PC-9 (cell line): ENCODE data around the gene TGM1. TPM values are rescaled to one million over a fixed set of nuclear protein-coding genes. Genes with fewer than 3 reads are reported as not detected.

Experiments used
- BruUV-seq: library from RNA; stranded (reverse); fragments of 400-500 nt; replicated peaks from 2 replicates; lab custom pipeline; 2021; lab: Mats Ljungman, UMichigan
- CTCF ChIA-PET: fragments of 300-600 bp; sonication (Branson Sonifier 250); formaldehyde crosslinking; loops from one replicate; lab custom pipeline; 2022; ENCODE audit warnings: antibody characterized with exemption; lab: Charles Lee
- POLR2A ChIA-PET: fragments of 300-600 bp; sonication (Branson Sonifier 250); formaldehyde crosslinking; loops from one replicate; lab custom pipeline; 2022; ENCODE audit warnings: antibody characterized with exemption; ENCODE audit not compliant: unreplicated experiment; lab: Charles Lee
- DNase-seq, 2 experiments: peaks; one replicate each; pipeline versions ENCODE4 v3.0.0 to v3.0.0-alpha.2; 2015 to 2022; ENCODE audit warnings: mixed read lengths in 1 of 2
- H2AFZ ChIP-seq: fragments of 200-600 bp; sonication (generic); 2 replicates; pipeline ENCODE4 v1.8.1; 2017; ENCODE audit warnings: antibody characterized with exemption
- H3F3A ChIP-seq: fragments of 200-600 bp; sonication (generic); 2 replicates; pipeline ENCODE4 v1.8.1; 2017; ENCODE audit warnings: antibody characterized with exemption, mild to moderate bottlenecking, low read depth; ENCODE audit not compliant: insufficient read depth
- H3K27ac ChIP-seq: fragments of 200-600 bp; sonication (generic); 2 replicates; pipeline ENCODE4 v1.6.1; 2016; ENCODE audit warnings: mixed run types
- H3K27me3 ChIP-seq: fragments of 200-600 bp; sonication (generic); 2 replicates; pipeline ENCODE4 v1.6.1; 2016; ENCODE audit warnings: low read depth, mixed run types; ENCODE audit not compliant: insufficient read depth
- H3K36me3 ChIP-seq: fragments of 200-600 bp; sonication (generic); 2 replicates; pipeline ENCODE4 v1.6.1; 2016; ENCODE audit warnings: low read depth, mixed run types
- H3K4me1 ChIP-seq: fragments of 200-600 bp; sonication (generic); replicated peaks from 2 replicates; pipeline ENCODE4 v1.6.1; 2016; ENCODE audit warnings: mixed run types; ENCODE audit not compliant: insufficient read depth
- H3K4me2 ChIP-seq: fragments of 200-600 bp; sonication (generic); 2 replicates; pipeline ENCODE4 v1.6.1; 2017; ENCODE audit warnings: mixed run types
- H3K4me3 ChIP-seq: fragments of 200-600 bp; sonication (generic); 2 replicates; pipeline ENCODE4 v1.6.1; 2016; ENCODE audit warnings: mixed run types
- H3K79me2 ChIP-seq: fragments of 200-600 bp; sonication (generic); 2 replicates; pipeline ENCODE4 v1.6.1; 2017; ENCODE audit warnings: low read depth, mixed run types
- H3K9me2 ChIP-seq: fragments of 200-600 bp; sonication (generic); 2 replicates; pipeline ENCODE4 v1.8.1; 2017; ENCODE audit warnings: mild to moderate bottlenecking; ENCODE audit not compliant: insufficient read depth
- H3K9me3 ChIP-seq: fragments of 200-600 bp; sonication (generic); 2 replicates; pipeline ENCODE4 v1.8.1; 2016; ENCODE audit warnings: low read depth; ENCODE audit not compliant: insufficient read depth
- H4K20me1 ChIP-seq: fragments of 200-600 bp; sonication (generic); 2 replicates; pipeline ENCODE4 v1.8.1; 2017; ENCODE audit not compliant: insufficient read depth
- CTCF ChIP-seq: fragments of 200-600 bp; sonication (generic); conservative IDR thresholded peaks from 2 replicates; pipeline ENCODE4 v1.6.1; 2017; ENCODE audit warnings: mixed run types, antibody characterized with exemption, mild to moderate bottlenecking, moderate library complexity
- EZH2 ChIP-seq: fragments of 200-600 bp; sonication (generic); IDR thresholded peaks from 2 replicates; pipeline ENCODE4 v1.8.0; 2017; ENCODE audit warnings: antibody characterized with exemption, low read depth
- intact Hi-C: fragments of 100-400 bp; cut with micrococcal nuclease; formaldehyde crosslinking; loops from one replicate; pipeline ENCODE4 v1.10.0; 2022; ENCODE audit not compliant: unreplicated experiment
- total RNA-seq: library from RNA; stranded (reverse); gene quantifications from 2 replicates; pipeline ENCODE4 v1.2.3, GENCODE V29; 2021

The TGM1 gene
- total RNA-seq, 1 experiment from 2014 or later, result 7.2 TPM

- no peak overlapping the region for H2AFZ ChIP-seq
- TF ChIP-seq CTCF, result no peak
- no peak for TF ChIP-seq EZH2
- H4K20me1 ChIP-seq, result no peaks in the 10 kb centered on the region
- H3K27ac ChIP-seq, result no peak overlapping the region
- H3K9me3 ChIP-seq, result no peaks in the 10 kb centered on the region
- H3K4me3 ChIP-seq, result no peak overlapping the region
- no peaks in the 10 kb centered on the region for H3K27me3 ChIP-seq
- no peaks in the 10 kb centered on the region for H3F3A ChIP-seq
- intact Hi-C loops, result no loop called here
- no peaks in the 10 kb centered on the region for H3K79me2 ChIP-seq
- BruUV-seq, result no TSS peak
- no peak overlapping the region for H3K4me2 ChIP-seq
- no peaks in the 10 kb centered on the region for H3K9me2 ChIP-seq
- no peak for DNase-seq
- ChIA-PET CTCF (interaction anchor here (0.6 kb wide), 1 partner anchor 145 kb away, joined by 6 read pairs; no protein-coding TSS in a partner anchor), POLR2A (interaction anchor here (0.7 kb wide), 1 partner anchor 20 kb away, joined by 7 read pairs; no protein-coding TSS in a partner anchor)
- H3K36me3 ChIP-seq, result no peaks in the 10 kb centered on the region
- no peaks in the 10 kb centered on the region for H3K4me1 ChIP-seq
These were observed 22.4 kb upstream of the TGM1 start for GRCh38 chr14:24285351-24285750.

- no peaks in the 10 kb centered on the region for H3K36me3 ChIP-seq
- ChIA-PET CTCF (no interaction called here), POLR2A (no interaction called here)
- H3F3A ChIP-seq, result no peaks in the 10 kb centered on the region
- no peaks in the 10 kb centered on the region for H3K9me3 ChIP-seq
- no peak overlapping the region for H3K27ac ChIP-seq
- no peaks in the 10 kb centered on the region for H3K79me2 ChIP-seq
- H2AFZ ChIP-seq, result no peak overlapping the region
- H3K4me1 ChIP-seq, result no peaks in the 10 kb centered on the region
- intact Hi-C loops, result no loop called here
- no peaks in the 10 kb centered on the region for H3K9me2 ChIP-seq
- no peak overlapping the region for H3K4me2 ChIP-seq
- no peak overlapping the region for H3K4me3 ChIP-seq
- BruUV-seq, result no TSS peak
- H4K20me1 ChIP-seq, result no peaks in the 10 kb centered on the region
- DNase-seq, result no peak
- no peaks in the 10 kb centered on the region for H3K27me3 ChIP-seq
- TF ChIP-seq CTCF (no peak), EZH2 (no peak)
These were observed 21.6 kb upstream of the TGM1 start for GRCh38 chr14:24284501-24285035.

- H3K4me1 ChIP-seq, result peaks cover 5% of the 10 kb centered on the region
- H3F3A ChIP-seq, result peaks cover 3% of the 10 kb centered on the region; the same call in 1 of the 2 replicates
- H3K27ac ChIP-seq, result no peak overlapping the region
- H4K20me1 ChIP-seq, result no peaks in the 10 kb centered on the region
- DNase-seq, result no peak
- no peaks in the 10 kb centered on the region for H3K79me2 ChIP-seq
- TF ChIP-seq CTCF (no peak), EZH2 (no peak)
- no peak overlapping the region for H3K4me2 ChIP-seq
- intact Hi-C loops, result no loop called here
- no peaks in the 10 kb centered on the region for H3K27me3 ChIP-seq
- H2AFZ ChIP-seq, result no peak overlapping the region
- ChIA-PET POLR2A (no interaction called here), CTCF (no interaction called here)
- no peaks in the 10 kb centered on the region for H3K9me2 ChIP-seq
- BruUV-seq, result no TSS peak
- H3K9me3 ChIP-seq, result no peaks in the 10 kb centered on the region
- H3K36me3 ChIP-seq, result no peaks in the 10 kb centered on the region
- no peak overlapping the region for H3K4me3 ChIP-seq
These were observed 21.0 kb upstream of the TGM1 start for GRCh38 chr14:24283796-24284460.
